Left lung (tissue), 10 donors: ENCODE measurements around the gene PPP4R2. TPM values are rescaled to one million over a fixed set of nuclear protein-coding genes. Genes with fewer than 3 reads are reported as not detected.
A peak's percentile ranks its signal among the peaks of the same experiment; 100 is the strongest.

Experiments
- ATAC-seq: fragments of 200-7000 bp; cut with Tn5 transposase; one replicate; pipeline ENCODE4 v1.9.1; 2020; ENCODE audit warnings: moderate library complexity
- DNase-seq, 4 donors: peaks; one replicate each; pipeline ENCODE4 v3.0.0-alpha.2; 2013 to 2020
- H3K27ac ChIP-seq, 2 donors: fragments of 200-600 bp; sonication (generic) in 1 of 2; one replicate each; pipeline versions ENCODE4 v1.5.0 to v1.8.0; 2020 to 2021
- H3K27me3 ChIP-seq, 2 donors: fragments of 200-600 bp; sonication (generic) in 1 of 2; one replicate each; pipeline versions ENCODE4 v1.5.0 to v1.8.0; 2020 to 2021
- H3K36me3 ChIP-seq, 2 donors: fragments of 200-600 bp; sonication (generic) in 1 of 2; one replicate each; pipeline versions ENCODE4 v1.5.0 to v1.8.0; 2020 to 2021
- H3K4me1 ChIP-seq, 2 donors: fragments of 200-600 bp; one replicate each; pipeline ENCODE4 v1.8.0; 2021
- H3K4me3 ChIP-seq, 2 donors: fragments of 200-600 bp; sonication (generic) in 1 of 2; one replicate each; pipeline versions ENCODE4 v1.5.0 to v1.8.0; 2020 to 2021; ENCODE audit warnings: mild to moderate bottlenecking in 1 of 2
- H3K9me3 ChIP-seq, 2 donors: fragments of 200-600 bp; sonication (generic) in 1 of 2; one replicate each; pipeline versions ENCODE4 v1.5.0 to v1.8.0; 2020 to 2021
- intact Hi-C, 2 donors: fragments of 100-400 bp; cut with DNase I; formaldehyde crosslinking; loops; one replicate each; pipeline versions ENCODE4 v1.11.2 to v1.14.2; 2022
- polyA plus RNA-seq, 6 donors: library from polyadenylated mRNA; unstranded; fragments of 120-200 nt; gene quantifications; one replicate each; pipeline ENCODE4 v1.2.1, GENCODE V29; 2013; ENCODE audit not compliant: insufficient read length in 6 of 6
- total RNA-seq, 2 donors: library from RNA; stranded (reverse); fragmentation: NEBNext Ultra II Directional; extraction: Animal tissue kit (Norgen Biotek cat#: 25700); gene quantifications; one replicate each; pipeline ENCODE4 v1.2.1, GENCODE V29; 2021
- TF ChIP-seq, protein P1 (sequence below), 2 donors: fragments of 200-600 bp; sonication (generic) in 1 of 2; IDR thresholded peaks; one replicate each; pipeline versions ENCODE4 v1.5.0 to v1.8.0; 2021; ENCODE audit warnings: antibody characterized with exemption in 2 of 2
- donor health status: DM: no; HTN: yes; CAD: no.
- donor health status: DM: no; HTN: no; CAD: no.

PPP4R2 gene
- total and polyA plus RNA-seq, 8 donors: 71.5 to 91.7 (median 86.0) TPM

DNA sequence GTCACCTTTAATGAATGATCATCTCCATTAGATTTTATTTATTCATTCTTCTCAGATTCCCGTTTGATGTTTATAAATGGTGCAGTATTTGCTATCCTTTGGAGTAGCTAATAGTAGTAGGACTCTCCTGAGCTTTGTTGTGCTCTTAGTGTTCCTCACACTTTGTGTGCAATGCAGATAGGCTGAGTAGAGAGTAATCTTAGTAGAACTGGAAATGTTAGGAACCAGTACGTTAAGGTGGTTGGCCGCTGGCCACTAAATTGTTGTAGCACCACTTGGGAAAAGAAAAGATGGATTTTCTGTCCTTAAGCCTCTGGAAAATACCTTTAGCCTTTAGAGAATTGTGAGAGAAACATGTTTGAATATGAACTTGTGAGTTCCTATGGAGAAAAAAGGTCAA, 44.9 kb downstream of the PPP4R2 start:
- intact Hi-C loops: no loop called here
- H3K9me3 ChIP-seq: no peaks in the 10 kb centered on the region
- H3K4me1 ChIP-seq: peaks cover 0 to 46% of the 10 kb centered on the region in 2 donors
- H3K27me3 ChIP-seq: no peaks in the 10 kb centered on the region
- no peak overlapping the region for H3K4me3 ChIP-seq
- ATAC-seq (peak; percentile 80), DNase-seq (no peak)
- H3K36me3 ChIP-seq: no peaks in the 10 kb centered on the region
- TF ChIP-seq, protein P1, sequence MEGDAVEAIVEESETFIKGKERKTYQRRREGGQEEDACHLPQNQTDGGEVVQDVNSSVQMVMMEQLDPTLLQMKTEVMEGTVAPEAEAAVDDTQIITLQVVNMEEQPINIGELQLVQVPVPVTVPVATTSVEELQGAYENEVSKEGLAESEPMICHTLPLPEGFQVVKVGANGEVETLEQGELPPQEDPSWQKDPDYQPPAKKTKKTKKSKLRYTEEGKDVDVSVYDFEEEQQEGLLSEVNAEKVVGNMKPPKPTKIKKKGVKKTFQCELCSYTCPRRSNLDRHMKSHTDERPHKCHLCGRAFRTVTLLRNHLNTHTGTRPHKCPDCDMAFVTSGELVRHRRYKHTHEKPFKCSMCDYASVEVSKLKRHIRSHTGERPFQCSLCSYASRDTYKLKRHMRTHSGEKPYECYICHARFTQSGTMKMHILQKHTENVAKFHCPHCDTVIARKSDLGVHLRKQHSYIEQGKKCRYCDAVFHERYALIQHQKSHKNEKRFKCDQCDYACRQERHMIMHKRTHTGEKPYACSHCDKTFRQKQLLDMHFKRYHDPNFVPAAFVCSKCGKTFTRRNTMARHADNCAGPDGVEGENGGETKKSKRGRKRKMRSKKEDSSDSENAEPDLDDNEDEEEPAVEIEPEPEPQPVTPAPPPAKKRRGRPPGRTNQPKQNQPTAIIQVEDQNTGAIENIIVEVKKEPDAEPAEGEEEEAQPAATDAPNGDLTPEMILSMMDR (IDR thresholded peaks at IDR 0.05): no peak
- H3K27ac ChIP-seq: no peak overlapping the region

DNA sequence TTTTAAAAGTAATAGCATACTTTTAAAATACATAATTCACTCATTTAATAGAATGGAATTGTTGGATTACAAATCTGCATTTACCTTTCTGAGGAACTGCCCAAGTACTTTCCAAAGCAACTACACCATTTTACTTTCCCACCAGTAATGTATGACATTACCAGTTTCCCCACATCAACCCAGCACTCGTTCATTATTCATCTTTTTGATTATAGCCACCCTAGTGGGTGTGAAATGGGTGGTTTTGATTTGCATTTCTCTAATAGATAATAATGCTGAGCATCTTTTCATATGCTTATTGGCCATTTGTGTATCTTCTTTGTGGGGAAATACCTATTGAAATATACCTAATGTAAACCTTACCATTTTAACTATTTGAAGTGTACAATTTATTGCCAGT, 46.8 kb downstream of the PPP4R2 start:
- peaks cover 0 to 11% of the 10 kb centered on the region in 2 donors for H3K36me3 ChIP-seq
- H3K27ac ChIP-seq: no peak overlapping the region
- DNase-seq: no peak
- H3K27me3 ChIP-seq: no peaks in the 10 kb centered on the region
- H3K9me3 ChIP-seq: no peaks in the 10 kb centered on the region
- TF ChIP-seq, protein P1 (IDR thresholded peaks at IDR 0.05): no peak
- no peak for ATAC-seq
- intact Hi-C loops: no loop called here
- no peak overlapping the region for H3K4me3 ChIP-seq
- H3K4me1 ChIP-seq: peaks cover 0 to 27% of the 10 kb centered on the region in 2 donors

GRCh38 chr3:73045391-73045790, 48.8 kb downstream of the PPP4R2 start:
- H3K4me3 ChIP-seq: no peak overlapping the region
- TF ChIP-seq, protein P1 (IDR thresholded peaks at IDR 0.05): no peak
- intact Hi-C loops: no loop called here
- ATAC-seq (no peak), DNase-seq (no peak)
- no peaks in the 10 kb centered on the region for H3K27me3 ChIP-seq
- peaks cover 0 to 19% of the 10 kb centered on the region in 2 donors for H3K36me3 ChIP-seq
- H3K27ac ChIP-seq: no peak overlapping the region
- H3K4me1 ChIP-seq: peaks cover 0 to 26% of the 10 kb centered on the region in 2 donors
- no peaks in the 10 kb centered on the region for H3K9me3 ChIP-seq

GRCh38 chr3:73046195-73046594, 49.6 kb downstream of the PPP4R2 start:
- intact Hi-C loops: no loop called here
- H3K4me3 ChIP-seq: no peak overlapping the region

GRCh38 chr3:73049319-73049718, 52.7 kb downstream of the PPP4R2 start:
- ATAC-seq: no peak
- TF ChIP-seq, protein P1 (IDR thresholded peaks at IDR 0.05): no peak
- DNase-seq: no peak
- intact Hi-C loops: no loop called here
- Histone ChIP-seq H3K4me3 (no peak overlapping the region), H3K36me3 (peaks cover 0 to 19% of the 10 kb centered on the region in 2 donors), H3K4me1 (peaks cover 0 to 15% of the 10 kb centered on the region in 2 donors), H3K27ac (no peak overlapping the region), H3K9me3 (no peaks in the 10 kb centered on the region), H3K27me3 (no peaks in the 10 kb centered on the region)

More at GRCh38 chr3:73046195-73046594, 49.6 kb downstream of the PPP4R2 start:
- Histone ChIP-seq H3K4me1 (peaks cover 0 to 26% of the 10 kb centered on the region in 2 donors), H3K27me3 (no peaks in the 10 kb centered on the region), H3K27ac (no peak overlapping the region), H3K9me3 (no peaks in the 10 kb centered on the region), H3K36me3 (peaks cover 0 to 19% of the 10 kb centered on the region in 2 donors)
- DNase-seq (no peak), ATAC-seq (no peak)
- TF ChIP-seq, protein P1 (IDR thresholded peaks at IDR 0.05): no peak
